T-helper 9 cell (primary cell): ENCODE results near the gene KCNJ12.

Experiments used
- DNase-seq: peaks from one replicate; pipeline ENCODE4 v3.0.0-alpha.2; 2020

The KCNJ12 gene

DNA sequence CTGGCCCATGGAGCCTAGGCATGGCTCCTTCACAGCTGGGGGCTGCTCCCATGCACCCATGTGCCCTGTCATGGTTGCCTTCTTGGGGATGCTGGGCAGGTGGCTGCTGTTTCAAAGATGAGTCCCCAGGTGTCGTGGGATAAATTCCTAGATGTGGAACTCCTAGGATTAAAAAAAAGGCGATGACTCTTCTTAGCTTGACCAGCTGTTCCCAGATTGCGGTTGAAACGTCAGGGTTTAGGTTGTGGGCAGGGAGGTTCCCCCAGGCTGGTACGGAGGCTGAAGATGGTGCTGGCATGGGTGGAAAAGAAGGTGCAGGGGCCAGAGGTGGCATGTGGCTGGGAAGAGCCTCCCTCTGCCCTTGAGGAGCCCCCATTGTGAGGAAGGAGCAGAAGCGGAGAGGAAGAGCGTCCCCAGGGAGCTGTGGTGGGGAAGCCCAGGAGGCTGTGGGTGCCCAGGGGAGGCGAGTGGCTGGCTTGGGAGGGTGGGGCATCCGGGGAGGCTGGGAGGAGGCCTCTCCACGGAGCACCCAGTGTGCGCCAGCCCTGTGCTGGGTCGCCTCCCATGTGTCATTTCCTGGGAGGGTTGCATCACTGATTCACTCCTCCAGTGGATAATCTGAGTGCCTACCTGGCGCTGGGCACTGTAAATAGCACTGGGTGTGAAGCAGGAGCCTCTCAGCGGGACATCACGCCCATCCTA, 7.5 kb upstream of the KCNJ12 start:
- DNase-seq, result no peak

- DNase-seq, result no peak
These were observed 6.8 kb upstream of the KCNJ12 start for GRCh38 chr17:21369395-21369794.

- DNase-seq, result no peak
These were observed 5.7 kb upstream of the KCNJ12 start for GRCh38 chr17:21370430-21370829.

DNA sequence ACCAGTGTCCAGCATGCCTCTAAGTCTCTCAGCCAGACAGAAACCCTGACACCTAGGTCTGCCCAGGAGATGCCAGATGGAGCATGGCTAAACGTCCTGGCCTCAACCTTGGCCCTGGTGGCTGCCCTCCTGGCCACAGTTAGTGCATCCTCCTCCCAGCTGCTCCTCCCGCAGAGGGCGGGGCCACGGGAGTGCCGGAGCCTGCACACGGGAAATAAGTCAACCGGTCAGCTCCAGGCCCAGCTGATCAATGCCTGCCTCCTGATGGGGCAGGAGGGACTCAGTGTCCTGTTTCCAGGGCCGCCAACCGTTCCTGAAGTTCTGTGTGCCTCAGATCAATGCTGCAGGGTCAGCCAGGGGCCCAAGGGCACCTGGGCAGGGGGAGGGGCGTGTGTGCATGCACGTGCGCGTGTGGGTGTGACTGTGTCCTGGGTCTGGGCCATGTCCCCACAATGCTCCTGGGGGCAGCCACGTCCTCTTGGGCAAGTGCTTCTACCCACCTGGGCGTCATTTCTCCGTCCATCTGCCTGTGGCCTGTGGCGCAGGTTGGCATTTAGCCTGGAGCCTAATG, 4.6 kb upstream of the KCNJ12 start:
- no peak for DNase-seq

DNA sequence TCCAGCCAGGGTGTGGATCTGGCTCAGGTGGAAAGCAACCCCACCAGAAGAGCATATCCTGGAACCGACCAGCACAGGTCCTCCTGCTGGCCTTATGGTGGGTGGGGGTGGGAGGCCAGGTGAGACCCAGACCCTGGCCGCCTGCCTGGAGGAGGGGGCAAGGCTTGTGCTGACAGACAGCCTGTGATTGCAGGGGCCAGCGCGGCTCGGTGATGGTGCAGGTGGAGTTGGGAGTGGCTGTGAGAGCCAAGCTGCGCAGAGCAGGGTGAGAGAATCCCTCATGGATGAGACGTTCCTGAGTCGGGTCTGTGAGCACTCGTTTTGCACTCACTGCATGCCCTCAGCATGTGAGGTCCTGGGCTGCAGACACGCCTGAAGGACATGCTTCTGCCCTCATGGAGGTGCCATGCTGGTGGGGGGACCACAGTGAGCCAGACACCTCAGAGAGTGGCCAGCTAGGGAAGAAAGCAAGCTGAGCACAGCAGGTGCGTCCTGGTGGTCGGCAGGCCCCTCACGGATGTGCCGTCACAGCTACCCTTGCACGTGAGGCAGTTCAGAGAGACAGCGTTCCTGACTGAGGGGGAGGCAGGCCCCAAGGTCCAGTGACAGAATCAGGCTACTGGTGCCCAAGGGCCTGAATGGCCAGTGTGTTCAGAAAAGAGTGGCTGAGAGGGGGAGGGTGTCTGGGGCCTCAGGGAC, 3.8 kb upstream of the KCNJ12 start:
- no peak for DNase-seq

- DNase-seq, result no peak
These were observed 3.1 kb upstream of the KCNJ12 start for GRCh38 chr17:21373036-21373435.

- no peak for DNase-seq
These were observed 2.3 kb upstream of the KCNJ12 start for GRCh38 chr17:21373696-21374440.

DNA sequence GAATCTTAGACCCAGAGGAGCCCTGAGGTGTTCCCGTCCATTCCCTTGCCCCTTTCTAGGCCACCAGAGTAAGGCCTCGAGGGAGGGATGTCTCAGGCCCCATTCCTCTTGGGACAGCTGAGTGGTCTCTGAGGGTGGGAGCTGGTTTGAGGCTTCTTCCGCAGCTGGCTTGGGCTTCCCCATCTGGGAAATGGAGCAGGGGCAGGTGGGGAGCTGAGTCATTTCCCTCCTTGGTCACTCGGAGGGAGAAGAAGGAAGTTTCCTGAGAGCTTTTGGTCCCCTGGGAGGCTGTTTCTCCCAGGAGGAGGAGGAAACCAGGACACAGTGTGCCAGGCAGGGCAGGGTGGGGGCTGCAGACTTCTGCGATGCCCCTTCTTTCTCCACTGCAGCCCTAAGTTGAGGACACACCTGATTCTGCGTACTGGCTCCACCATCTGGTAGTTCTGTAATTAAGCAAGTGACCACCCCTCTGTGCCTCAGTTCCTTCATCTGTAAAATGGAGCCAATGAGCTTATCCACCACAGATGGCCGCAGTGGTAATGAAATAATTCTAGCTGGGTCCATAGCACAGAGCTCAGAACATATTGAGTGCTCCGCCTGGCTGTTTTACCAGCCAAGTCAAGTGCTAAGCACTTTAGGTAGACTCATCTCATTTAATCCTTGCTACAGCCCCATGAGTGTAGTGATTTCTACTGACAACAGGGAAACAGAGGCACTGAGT, 1.6 kb upstream of the KCNJ12 start:
- no peak for DNase-seq

DNA sequence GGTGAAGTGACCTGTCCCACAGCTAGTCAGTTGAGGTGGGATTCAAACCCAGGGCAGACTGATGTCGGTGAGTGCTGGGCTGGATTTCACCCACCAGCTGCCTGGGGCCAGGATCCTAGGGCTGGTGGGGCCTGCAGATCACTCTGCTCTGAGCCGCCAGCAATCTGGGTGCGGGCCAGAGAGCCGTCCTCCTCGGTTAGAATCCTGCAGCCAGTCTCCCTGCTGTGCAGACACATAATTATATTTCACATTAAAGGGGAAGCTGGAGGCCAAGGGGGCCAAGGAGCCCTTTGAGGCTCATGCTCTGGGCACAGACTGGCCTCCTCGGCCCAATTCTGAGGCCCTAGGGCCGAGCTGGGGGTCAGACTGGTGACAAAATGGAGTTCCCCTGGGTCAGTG, 996 bp upstream of the KCNJ12 start:
- DNase-seq, result no peak

GRCh38 chr17:21375757-21376080, 438 bp upstream of the KCNJ12 start:
- no peak for DNase-seq

GRCh38 chr17:21376759-21377690, 868 bp downstream of the KCNJ12 start:
- DNase-seq, result no peak

GRCh38 chr17:21377705-21378396, 1.7 kb downstream of the KCNJ12 start:
- no peak for DNase-seq

DNA sequence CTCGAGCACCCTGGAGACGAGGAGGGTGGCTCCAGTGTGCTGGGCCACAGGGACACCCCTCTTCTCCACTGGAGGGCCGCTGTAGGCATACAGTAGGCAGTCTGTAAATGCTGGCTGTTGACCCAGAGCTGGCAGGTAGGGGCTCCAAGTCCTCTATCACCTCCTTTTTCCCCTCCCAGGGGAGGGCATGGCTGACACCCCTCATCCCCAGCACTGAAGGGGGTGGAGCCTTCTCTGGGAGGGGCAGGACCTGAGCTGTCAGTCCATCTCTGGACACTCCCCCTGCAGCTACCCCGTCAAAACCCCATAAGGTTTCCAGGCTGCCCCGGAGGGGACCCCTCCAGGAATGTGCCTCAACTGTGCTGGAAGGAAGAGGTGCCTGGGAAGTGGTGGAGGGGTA, 2.4 kb downstream of the KCNJ12 start:
- no peak for DNase-seq

DNA sequence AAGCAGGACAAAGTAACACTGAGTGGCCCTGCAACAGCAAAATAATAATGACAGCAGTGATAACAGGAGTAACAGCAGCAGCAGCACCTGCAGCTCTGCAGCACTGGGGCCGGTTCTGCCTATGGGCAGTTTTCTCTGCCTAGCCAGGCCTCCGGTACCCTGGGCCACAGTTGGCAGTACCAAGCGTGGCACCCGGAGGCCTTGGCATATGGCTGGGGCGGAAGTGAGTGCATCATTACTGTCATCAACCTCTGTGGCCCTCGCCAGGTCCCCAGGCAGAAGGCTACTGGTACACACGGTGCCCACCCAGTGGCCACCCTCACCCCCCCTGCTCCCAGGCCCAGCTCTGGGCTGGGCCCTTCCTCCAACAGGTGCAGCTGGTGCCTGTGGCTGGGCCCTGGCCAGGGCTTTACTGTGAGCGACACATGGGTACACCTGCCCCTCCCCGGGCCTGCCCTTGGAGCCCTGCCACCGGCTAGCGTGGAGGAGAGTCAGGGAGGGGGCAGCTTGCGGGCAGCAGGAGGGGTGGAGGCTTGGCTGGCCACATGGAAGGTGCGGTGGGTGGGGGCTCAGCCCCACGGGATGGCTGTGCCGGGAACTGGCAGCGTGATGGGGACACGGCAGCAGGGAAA, 3.0 kb downstream of the KCNJ12 start:
- DNase-seq, result no peak

- no peak for DNase-seq
These were observed 4.5 kb downstream of the KCNJ12 start for GRCh38 chr17:21380659-21381058.

- DNase-seq, result no peak
These were observed 5.0 kb downstream of the KCNJ12 start for GRCh38 chr17:21381076-21381706.

DNA sequence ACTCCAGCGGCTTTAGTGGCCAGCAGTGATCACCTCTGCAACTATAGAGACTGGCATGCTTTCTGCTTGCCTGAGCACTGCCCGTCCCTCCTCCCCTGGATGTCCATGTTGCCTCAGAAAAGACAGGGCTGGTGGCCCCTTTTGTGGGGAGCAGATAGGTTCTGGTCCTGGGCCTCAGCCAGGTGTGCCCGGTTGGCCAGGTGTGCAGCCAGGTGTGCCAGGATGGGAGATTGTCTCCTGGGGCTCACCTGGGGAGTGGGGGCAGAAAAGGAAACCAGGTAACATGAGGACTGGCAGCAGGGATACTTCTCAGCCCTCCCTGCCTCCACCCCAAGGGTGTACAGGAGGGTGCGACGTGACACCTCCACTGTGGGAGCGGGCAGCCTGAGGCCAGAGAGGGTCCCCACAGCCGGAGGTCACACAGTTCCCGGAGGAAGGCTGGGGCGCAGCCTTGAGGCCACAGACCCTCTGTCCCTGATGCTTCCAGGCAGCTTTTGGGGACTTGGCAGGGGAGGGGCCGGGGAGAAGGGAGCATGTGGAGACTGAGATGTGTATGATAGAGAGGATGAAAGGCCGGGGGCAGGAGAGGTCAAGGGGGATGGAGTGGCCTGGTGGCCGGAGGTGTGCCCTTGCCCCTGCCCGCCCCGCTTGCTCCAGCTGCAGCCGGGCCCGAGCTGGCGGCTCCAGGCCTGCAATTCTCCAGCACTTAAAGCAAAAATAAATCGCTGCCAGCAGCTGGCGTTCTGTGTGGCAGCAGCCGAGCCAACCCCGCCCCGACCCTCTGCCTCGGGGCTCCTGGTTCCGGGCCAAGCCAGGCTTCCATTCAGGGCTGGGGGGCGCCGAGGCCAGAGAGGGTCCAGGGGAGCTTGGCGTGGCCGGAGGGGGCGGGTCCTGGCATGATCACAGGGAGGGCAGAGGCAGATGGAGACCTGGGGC, 6.7 kb downstream of the KCNJ12 start:
- no peak for DNase-seq

- DNase-seq, result no peak
These were observed 9.2 kb downstream of the KCNJ12 start for GRCh38 chr17:21385281-21385845.

DNA sequence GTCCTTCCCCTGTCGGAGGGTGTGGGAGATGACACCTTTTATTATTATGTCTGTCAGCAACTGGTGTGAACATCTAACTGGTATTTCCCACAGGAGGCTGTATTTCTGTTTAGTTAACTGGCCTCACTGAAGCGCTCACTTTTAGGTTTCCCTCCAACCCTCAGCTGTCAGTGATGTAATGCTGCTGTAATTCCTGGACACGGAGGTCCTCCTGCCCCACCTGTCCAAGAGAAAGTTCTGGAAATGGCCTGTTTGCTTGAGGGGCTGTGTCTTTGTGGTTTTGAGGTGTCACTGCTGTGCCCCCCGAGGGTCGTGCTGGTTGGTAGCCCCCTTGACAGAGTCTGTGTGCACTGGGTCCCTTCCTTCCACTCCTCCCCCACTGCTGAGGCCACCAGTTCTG, 11.5 kb downstream of the KCNJ12 start:
- DNase-seq, result no peak
